GM10248 (cell line): Measurements from ENCODE around the gene LARGE1.

Experiments
- CTCF ChIA-PET: fragments of 300-600 bp; sonication (Branson Sonifier 250); formaldehyde crosslinking; extraction: SDS; loops from one replicate; lab custom pipeline; 2021; ENCODE audit warnings: antibody characterized with exemption; lab: Yijun Ruan, JAX
- POLR2A ChIA-PET: fragments of 350-650 bp; sonication (Branson Sonifier 250); formaldehyde crosslinking; extraction: SDS; loops from one replicate; lab custom pipeline; 2020; ENCODE audit warnings: antibody characterized with exemption; lab: Yijun Ruan, JAX
- DNase-seq: peaks from one replicate; pipeline ENCODE4 v3.0.0; 2012; ENCODE audit errors: extremely low spot score
- CTCF ChIP-seq: IDR thresholded peaks from 2 replicates; pipeline ENCODE4 v1.5.1; 2012; ENCODE audit warnings: mild to moderate bottlenecking, low read depth; ENCODE audit errors: extremely low read depth, missing control alignments, control extremely low read depth

The LARGE1 gene

GRCh38 chr22:33898121-33898520, 22.2 kb downstream of the LARGE1 start:
- ChIA-PET CTCF (interaction anchor here (1.4 to 2.0 kb wide), 3 partner anchors 8 to 24 kb away, joined by 3 to 9 read pairs (median 5); no protein-coding TSS in a partner anchor), POLR2A (no interaction called here)
- no peak for DNase-seq
- TF ChIP-seq CTCF = no peak

GRCh38 chr22:33897448-33897835, 22.8 kb downstream of the LARGE1 start:
- DNase-seq = no peak
- CTCF ChIA-PET = interaction anchor here (0.7 to 2.0 kb wide), 5 partner anchors 9 to 596 kb away, joined by 3 to 9 read pairs (median 3); no protein-coding TSS in a partner anchor
- POLR2A ChIA-PET = interaction anchor here (1.1 to 1.3 kb wide), 2 partner anchors 11 to 23 kb away, joined by 3 to 4 read pairs; no protein-coding TSS in a partner anchor
- TF ChIP-seq CTCF = no peak

GRCh38 chr22:33896575-33897447, 23.5 kb downstream of the LARGE1 start:
- no peak for DNase-seq
- ChIA-PET POLR2A (interaction anchor here (1.1 to 1.3 kb wide), 2 partner anchors 12 to 24 kb away, joined by 3 to 4 read pairs; no protein-coding TSS in a partner anchor), CTCF (interaction anchor here (0.7 to 2.0 kb wide), 5 partner anchors 10 to 595 kb away, joined by 3 to 9 read pairs (median 3); no protein-coding TSS in a partner anchor)
- no peak for TF ChIP-seq CTCF

- ChIA-PET CTCF (interaction anchor here (2.0 kb wide), 1 partner anchor 10 kb away, joined by 9 read pairs; no protein-coding TSS in a partner anchor), POLR2A (interaction anchor here (1.3 kb wide), 1 partner anchor 13 kb away, joined by 3 read pairs; no protein-coding TSS in a partner anchor)
- TF ChIP-seq CTCF = no peak
- no peak for DNase-seq
Measured at GRCh38 chr22:33896154-33896553, 24.1 kb downstream of the LARGE1 start.

- DNase-seq = no peak
- POLR2A ChIA-PET = no interaction called here
- no peak for TF ChIP-seq CTCF
- CTCF ChIA-PET = interaction anchor here (0.7 to 1.4 kb wide), 2 partner anchors 11 to 17 kb away, joined by 3 read pairs; no protein-coding TSS in a partner anchor
Measured at GRCh38 chr22:33895444-33895843, 24.8 kb downstream of the LARGE1 start.

GRCh38 chr22:33894515-33894914, 25.8 kb downstream of the LARGE1 start:
- ChIA-PET CTCF (interaction anchor here (1.4 kb wide), 1 partner anchor 16 kb away, joined by 3 read pairs; no protein-coding TSS in a partner anchor), POLR2A (no interaction called here)
- TF ChIP-seq CTCF = no peak
- DNase-seq = no peak
